Activated CD4-positive, alpha-beta T cell treated with anti-CD3 and anti-CD28 coated beads, Interleukin-2, amount 50 U/mL, for 16 hours (primary cell): Measurements from ENCODE around the gene KLHDC7B.

ENCODE experiments used
- DNase-seq: peaks from one replicate; pipeline ENCODE4 v3.0.0-alpha.2; 2020

KLHDC7B gene

GRCh38 chr22:50545522-50546325 is at the start of gene KLHDC7B:
Gene KLHDC7B (plus strand): TSS chr22:50545899. CDS start chr22:50546244, 345 bp downstream.
- no peak for DNase-seq

GRCh38 chr22:50497093-50497492 is 48.6 kb upstream of the KLHDC7B start:
- no peak for DNase-seq

GRCh38 chr22:50498322-50498890 is 47.3 kb upstream of the KLHDC7B start:
- peak; percentile 77 for DNase-seq

- DNase-seq: no peak
Observed at GRCh38 chr22:50500452-50500851, 45.2 kb upstream of the KLHDC7B start.

- DNase-seq: no peak
Observed at GRCh38 chr22:50502096-50502495, 43.6 kb upstream of the KLHDC7B start.

- no peak for DNase-seq
Observed at GRCh38 chr22:50502628-50503474, 42.8 kb upstream of the KLHDC7B start.

GRCh38 chr22:50503475-50504145 is 42.1 kb upstream of the KLHDC7B start:
- DNase-seq: no peak

- DNase-seq: no peak
Observed at GRCh38 chr22:50504369-50505211, 41.1 kb upstream of the KLHDC7B start.

- no peak for DNase-seq
Observed at GRCh38 chr22:50505276-50505775, 40.4 kb upstream of the KLHDC7B start.

GRCh38 chr22:50505776-50506610 is 39.7 kb upstream of the KLHDC7B start:
- DNase-seq: no peak

GRCh38 chr22:50506611-50507420 is 38.9 kb upstream of the KLHDC7B start:
- no peak for DNase-seq

GRCh38 chr22:50507421-50507990 is 38.2 kb upstream of the KLHDC7B start, which contains the start of gene LMF2:
Gene LMF2 (minus strand): TSS chr22:50507702. CDS start chr22:50507675, 27 bp downstream.
- DNase-seq: peak; percentile 94

GRCh38 chr22:50507991-50508884 is 37.5 kb upstream of the KLHDC7B start, which contains the start of gene NCAPH2:
Gene NCAPH2 (plus strand): TSS chr22:50508224. CDS start chr22:50508338, 114 bp downstream.
- DNase-seq: peak; percentile 98

- no peak for DNase-seq
Observed at GRCh38 chr22:50508897-50509296, 36.8 kb upstream of the KLHDC7B start.

GRCh38 chr22:50513175-50513574 is 32.5 kb upstream of the KLHDC7B start:
- no peak for DNase-seq

GRCh38 chr22:50516068-50516467 is 29.6 kb upstream of the KLHDC7B start:
- no peak for DNase-seq

- no peak for DNase-seq
Observed at GRCh38 chr22:50516891-50517290, 28.8 kb upstream of the KLHDC7B start.
